ENCODE results near the gene ELAVL2. TPM values are rescaled to one million over a fixed set of nuclear protein-coding genes. Genes with fewer than 3 reads are reported as not detected.

ELAVL2 gene
- total RNA-seq, 1 experiment from 2014 or later = not detected

DNA sequence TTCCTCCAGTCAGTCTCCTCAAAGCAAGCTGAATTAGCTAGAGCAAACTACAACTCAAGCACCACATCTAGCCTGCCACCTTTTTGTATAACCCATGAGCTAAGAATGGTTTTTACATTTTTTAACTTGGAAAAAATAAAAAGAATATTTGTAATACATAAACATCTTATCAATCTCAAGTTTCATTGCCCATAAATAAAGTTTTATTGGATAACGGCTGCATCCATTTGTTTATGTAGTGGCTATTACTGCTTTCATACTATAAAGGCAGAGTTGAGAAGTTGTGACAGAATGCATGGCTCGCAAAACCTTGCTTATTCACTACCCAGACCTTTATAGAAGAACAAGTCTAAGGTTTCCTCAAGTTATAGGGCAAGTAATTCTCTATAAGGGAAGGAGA lies 95.7 kb downstream of the ELAVL2 start:
- no TSS peak for BruUV-seq (replicated peaks)
- DNase-seq (ENCODE audit: low spot score) = no peak
- H3K9me3 ChIP-seq (ENCODE audit: low read depth, low read length, poor library complexity, severe bottlenecking) = no peaks in the 10 kb centered on the region
- POLR2A ChIA-PET (ENCODE audit: low non-redundant PET) = no interaction called here
- no peak overlapping the region for H3K27ac ChIP-seq (ENCODE audit: low read depth, low read length, poor library complexity, severe bottlenecking)
- TF ChIP-seq EZH2 (IDR thresholded peaks at IDR 0.05; ENCODE audit: borderline replicate concordance, low read depth, low read length, poor library complexity, severe bottlenecking) = no peak
- TF ChIP-seq, protein P1, sequence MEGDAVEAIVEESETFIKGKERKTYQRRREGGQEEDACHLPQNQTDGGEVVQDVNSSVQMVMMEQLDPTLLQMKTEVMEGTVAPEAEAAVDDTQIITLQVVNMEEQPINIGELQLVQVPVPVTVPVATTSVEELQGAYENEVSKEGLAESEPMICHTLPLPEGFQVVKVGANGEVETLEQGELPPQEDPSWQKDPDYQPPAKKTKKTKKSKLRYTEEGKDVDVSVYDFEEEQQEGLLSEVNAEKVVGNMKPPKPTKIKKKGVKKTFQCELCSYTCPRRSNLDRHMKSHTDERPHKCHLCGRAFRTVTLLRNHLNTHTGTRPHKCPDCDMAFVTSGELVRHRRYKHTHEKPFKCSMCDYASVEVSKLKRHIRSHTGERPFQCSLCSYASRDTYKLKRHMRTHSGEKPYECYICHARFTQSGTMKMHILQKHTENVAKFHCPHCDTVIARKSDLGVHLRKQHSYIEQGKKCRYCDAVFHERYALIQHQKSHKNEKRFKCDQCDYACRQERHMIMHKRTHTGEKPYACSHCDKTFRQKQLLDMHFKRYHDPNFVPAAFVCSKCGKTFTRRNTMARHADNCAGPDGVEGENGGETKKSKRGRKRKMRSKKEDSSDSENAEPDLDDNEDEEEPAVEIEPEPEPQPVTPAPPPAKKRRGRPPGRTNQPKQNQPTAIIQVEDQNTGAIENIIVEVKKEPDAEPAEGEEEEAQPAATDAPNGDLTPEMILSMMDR (conservative IDR thresholded peaks at IDR 0.05; ENCODE audit: low read depth, low read length) = no peak
- H3K4me1 ChIP-seq (ENCODE audit: insufficient read depth, low read length, poor library complexity, severe bottlenecking) = no peaks in the 10 kb centered on the region
- H3K4me3 ChIP-seq (ENCODE audit: low read depth, low read length, poor library complexity, severe bottlenecking) = no peak overlapping the region
- H3K27me3 ChIP-seq (replicated peaks; ENCODE audit: insufficient read depth, low read depth, low read length, poor library complexity) = no peaks in the 10 kb centered on the region
- H3K36me3 ChIP-seq (ENCODE audit: insufficient read depth, low read length, poor library complexity, severe bottlenecking) = no peaks in the 10 kb centered on the region
- intact Hi-C loops (cut with micrococcal nuclease; ENCODE audit: unreplicated experiment) = no loop called here
- CTCF ChIA-PET = no interaction called here

DNA sequence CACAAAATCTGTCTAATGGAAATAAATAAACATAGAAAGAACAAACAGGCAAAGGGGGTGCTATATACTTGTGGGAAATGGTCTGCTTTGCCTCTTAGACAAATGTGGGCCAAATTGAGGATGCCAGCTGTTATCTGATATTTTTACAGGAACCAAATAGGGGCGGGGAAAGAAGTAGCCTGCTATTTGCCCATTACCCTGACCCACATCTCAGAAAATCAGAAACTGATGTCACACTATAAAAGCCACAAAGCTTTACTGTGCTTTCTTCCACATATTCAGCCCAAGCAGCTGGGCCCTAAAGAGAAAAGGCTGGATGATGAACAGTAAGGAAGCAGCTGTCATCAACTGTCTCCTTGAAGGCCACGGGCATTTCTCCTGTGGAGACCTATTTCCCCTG lies 97.3 kb downstream of the ELAVL2 start:
- H3K27me3 ChIP-seq (replicated peaks; ENCODE audit: insufficient read depth, low read depth, low read length, poor library complexity) = no peaks in the 10 kb centered on the region
- no peaks in the 10 kb centered on the region for H3K4me1 ChIP-seq (ENCODE audit: insufficient read depth, low read length, poor library complexity, severe bottlenecking)
- ChIA-PET POLR2A (ENCODE audit: low non-redundant PET) (no interaction called here), CTCF (no interaction called here)
- no peaks in the 10 kb centered on the region for H3K9me3 ChIP-seq (ENCODE audit: low read depth, low read length, poor library complexity, severe bottlenecking)
- no peak overlapping the region for H3K4me3 ChIP-seq (ENCODE audit: low read depth, low read length, poor library complexity, severe bottlenecking)
- BruUV-seq (replicated peaks) = no TSS peak
- no peak overlapping the region for H3K27ac ChIP-seq (ENCODE audit: low read depth, low read length, poor library complexity, severe bottlenecking)
- DNase-seq (ENCODE audit: low spot score) = no peak
- intact Hi-C loops (cut with micrococcal nuclease; ENCODE audit: unreplicated experiment) = no loop called here
- no peaks in the 10 kb centered on the region for H3K36me3 ChIP-seq (ENCODE audit: insufficient read depth, low read length, poor library complexity, severe bottlenecking)
- TF ChIP-seq, protein P1 (conservative IDR thresholded peaks at IDR 0.05; ENCODE audit: low read depth, low read length) = no peak
- TF ChIP-seq EZH2 (IDR thresholded peaks at IDR 0.05; ENCODE audit: borderline replicate concordance, low read depth, low read length, poor library complexity, severe bottlenecking) = no peak

DNA sequence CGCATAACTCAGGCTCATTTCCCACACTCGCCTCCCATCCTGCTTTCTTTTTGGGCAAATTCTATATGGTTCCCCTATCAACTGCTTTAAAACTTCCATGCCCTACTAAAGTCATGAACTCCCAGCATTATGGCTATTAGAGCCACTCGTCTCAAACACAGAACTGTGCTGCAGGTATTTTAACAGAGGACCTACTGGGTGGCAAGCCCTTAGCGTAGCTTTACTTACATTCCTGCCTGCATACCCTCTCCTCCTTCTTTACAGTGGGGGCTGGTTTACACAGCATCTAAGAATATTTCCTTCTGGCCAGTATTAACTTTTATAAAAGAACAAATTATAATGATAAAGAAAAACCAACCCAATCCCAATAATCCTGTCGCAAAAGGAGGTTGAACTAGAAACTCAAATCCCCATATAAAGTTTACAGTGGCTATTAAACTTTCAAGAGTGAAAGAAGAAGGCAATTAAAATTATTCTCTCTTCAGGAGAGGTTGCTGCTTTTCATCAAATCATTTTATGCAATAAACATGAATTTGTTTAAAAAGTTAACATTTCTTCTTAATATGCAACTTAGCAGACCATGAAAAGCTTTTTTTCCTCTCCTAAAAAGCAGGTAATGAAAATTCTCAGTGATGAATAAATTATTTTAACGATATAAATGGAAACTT lies 100.6 kb downstream of the ELAVL2 start:
- POLR2A ChIA-PET (ENCODE audit: low non-redundant PET) = no interaction called here
- H3K4me3 ChIP-seq (ENCODE audit: low read depth, low read length, poor library complexity, severe bottlenecking) = no peak overlapping the region
- TF ChIP-seq, protein P1 (conservative IDR thresholded peaks at IDR 0.05; ENCODE audit: low read depth, low read length) = no peak
- no peak for TF ChIP-seq EZH2 (IDR thresholded peaks at IDR 0.05; ENCODE audit: borderline replicate concordance, low read depth, low read length, poor library complexity, severe bottlenecking)
- H3K4me1 ChIP-seq (ENCODE audit: insufficient read depth, low read length, poor library complexity, severe bottlenecking) = no peaks in the 10 kb centered on the region
- no peak for DNase-seq (ENCODE audit: low spot score)
- no peak overlapping the region for H3K27ac ChIP-seq (ENCODE audit: low read depth, low read length, poor library complexity, severe bottlenecking)
- no peaks in the 10 kb centered on the region for H3K27me3 ChIP-seq (replicated peaks; ENCODE audit: insufficient read depth, low read depth, low read length, poor library complexity)
- no peaks in the 10 kb centered on the region for H3K9me3 ChIP-seq (ENCODE audit: low read depth, low read length, poor library complexity, severe bottlenecking)
- intact Hi-C loops (cut with micrococcal nuclease; ENCODE audit: unreplicated experiment) = no loop called here
- H3K36me3 ChIP-seq (ENCODE audit: insufficient read depth, low read length, poor library complexity, severe bottlenecking) = no peaks in the 10 kb centered on the region
- CTCF ChIA-PET = no interaction called here
- BruUV-seq (replicated peaks) = no TSS peak
